KBM-7 (cell line): ENCODE results near the gene SOCS1.
A peak's percentile ranks its signal among the peaks of the same experiment; 100 is the strongest.

Source experiments
- DNase-seq: peaks from one replicate; pipeline ENCODE4 v3.0.0-alpha.2; 2015
- in situ Hi-C: fragments of 300-500 bp; cut with MboI; formaldehyde crosslinking; loops from 2 replicates; pipeline ENCODE4 v1.14.3; 2020; ENCODE audit warnings: low sequenced_read_pairs, low pct_unique_long_range_greater_than_20kb, mixed read lengths

Gene SOCS1

GRCh38 chr16:11212798-11213196 is 43.2 kb downstream of the SOCS1 start:
- in situ Hi-C loops, result no loop called here
- DNase-seq, result no peak

GRCh38 chr16:11211977-11212797 is 43.8 kb downstream of the SOCS1 start:
- in situ Hi-C loops, result no loop called here
- no peak for DNase-seq

GRCh38 chr16:11211061-11211976 is 44.7 kb downstream of the SOCS1 start:
- in situ Hi-C loops, result no loop called here
- DNase-seq, result no peak

- in situ Hi-C loops, result no loop called here
- DNase-seq, result no peak
Observed at GRCh38 chr16:11210260-11210659, 45.7 kb downstream of the SOCS1 start.

GRCh38 chr16:11208916-11209665 is 46.9 kb downstream of the SOCS1 start:
- in situ Hi-C loops, result no loop called here
- peak; percentile 78 for DNase-seq

- in situ Hi-C loops, result no loop called here
- DNase-seq, result peak; percentile 24
Observed at GRCh38 chr16:11207646-11208045, 48.4 kb downstream of the SOCS1 start.

- in situ Hi-C loops, result no loop called here
Observed at GRCh38 chr16:11205754-11206581, 50.0 kb downstream of the SOCS1 start.

GRCh38 chr16:11205065-11205699 is 50.8 kb downstream of the SOCS1 start:
- DNase-seq, result no peak
- in situ Hi-C loops, result no loop called here

More at GRCh38 chr16:11205754-11206581, 50.0 kb downstream of the SOCS1 start:
- DNase-seq, result peak; percentile 58

- no peak for DNase-seq
- in situ Hi-C loops, result no loop called here
Observed at GRCh38 chr16:11204513-11205047, 51.4 kb downstream of the SOCS1 start.
